ENCODE measurements around the gene CFDP1. TPM values are rescaled to one million over a fixed set of nuclear protein-coding genes. Genes with fewer than 3 reads are reported as not detected.

The CFDP1 gene
- total RNA-seq, 6 donors from 2014 or later = 36.8 to 185 (median 50.6) TPM

DNA sequence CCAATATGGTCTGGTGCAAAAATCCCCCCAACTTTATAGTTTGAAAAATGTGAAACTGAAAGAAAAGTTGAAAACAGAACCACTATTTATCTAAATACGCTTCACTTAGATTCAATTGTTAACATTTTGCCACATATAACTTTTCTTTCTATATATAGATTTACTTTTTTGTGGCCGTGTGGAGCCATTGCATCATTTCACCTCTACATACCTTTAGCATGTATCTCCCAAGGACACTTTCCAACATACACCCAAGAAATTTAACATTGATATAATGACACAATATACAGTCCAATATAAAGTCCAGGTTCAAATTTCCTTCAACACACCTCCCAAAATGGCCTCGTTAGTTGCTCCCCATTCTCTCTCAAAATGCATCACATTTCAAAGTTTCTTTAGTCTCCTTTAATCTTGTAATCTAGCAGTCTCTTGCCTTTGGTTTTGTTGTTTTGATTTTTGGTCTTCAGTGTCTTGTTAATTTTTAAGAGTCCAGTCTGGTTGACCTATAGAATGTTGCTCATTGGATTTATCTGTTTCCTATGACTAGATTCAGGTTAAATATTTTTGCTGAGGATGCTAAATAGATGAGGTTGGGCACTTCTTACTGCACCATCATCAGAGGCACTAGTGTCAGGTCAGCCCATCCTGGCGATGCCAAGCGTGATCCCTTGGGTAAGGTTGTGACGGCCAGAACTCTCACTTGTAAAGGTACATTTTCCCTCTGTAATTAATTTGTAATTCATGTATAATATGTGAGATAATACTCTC is 117.6 kb downstream of the CFDP1 start:
- Histone ChIP-seq H3K36me3 (peaks cover 0 to 10% (median 4%) of the 10 kb centered on the region in 4 donors), H3K27ac (no peak overlapping the region), H3K27me3 (no peaks in the 10 kb centered on the region), H3K4me1 (peaks cover 3 to 15% (median 8%) of the 10 kb centered on the region in 4 donors), H3K4me3 (no peak overlapping the region), H3K9me3 (no peaks in the 10 kb centered on the region)
- no peak for DNase-seq
- TF ChIP-seq, protein P1, sequence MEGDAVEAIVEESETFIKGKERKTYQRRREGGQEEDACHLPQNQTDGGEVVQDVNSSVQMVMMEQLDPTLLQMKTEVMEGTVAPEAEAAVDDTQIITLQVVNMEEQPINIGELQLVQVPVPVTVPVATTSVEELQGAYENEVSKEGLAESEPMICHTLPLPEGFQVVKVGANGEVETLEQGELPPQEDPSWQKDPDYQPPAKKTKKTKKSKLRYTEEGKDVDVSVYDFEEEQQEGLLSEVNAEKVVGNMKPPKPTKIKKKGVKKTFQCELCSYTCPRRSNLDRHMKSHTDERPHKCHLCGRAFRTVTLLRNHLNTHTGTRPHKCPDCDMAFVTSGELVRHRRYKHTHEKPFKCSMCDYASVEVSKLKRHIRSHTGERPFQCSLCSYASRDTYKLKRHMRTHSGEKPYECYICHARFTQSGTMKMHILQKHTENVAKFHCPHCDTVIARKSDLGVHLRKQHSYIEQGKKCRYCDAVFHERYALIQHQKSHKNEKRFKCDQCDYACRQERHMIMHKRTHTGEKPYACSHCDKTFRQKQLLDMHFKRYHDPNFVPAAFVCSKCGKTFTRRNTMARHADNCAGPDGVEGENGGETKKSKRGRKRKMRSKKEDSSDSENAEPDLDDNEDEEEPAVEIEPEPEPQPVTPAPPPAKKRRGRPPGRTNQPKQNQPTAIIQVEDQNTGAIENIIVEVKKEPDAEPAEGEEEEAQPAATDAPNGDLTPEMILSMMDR (IDR thresholded peaks at IDR 0.05) = no peak
- TF ChIP-seq POLR2A (IDR thresholded peaks at IDR 0.05) = no peak
- WGBS, 2 donors = 94 to 96% methylated on average over 6 of the region's 6 CpGs
- ATAC-seq (ENCODE audit: low FRiP score in 2 of 2) = no peak

DNA sequence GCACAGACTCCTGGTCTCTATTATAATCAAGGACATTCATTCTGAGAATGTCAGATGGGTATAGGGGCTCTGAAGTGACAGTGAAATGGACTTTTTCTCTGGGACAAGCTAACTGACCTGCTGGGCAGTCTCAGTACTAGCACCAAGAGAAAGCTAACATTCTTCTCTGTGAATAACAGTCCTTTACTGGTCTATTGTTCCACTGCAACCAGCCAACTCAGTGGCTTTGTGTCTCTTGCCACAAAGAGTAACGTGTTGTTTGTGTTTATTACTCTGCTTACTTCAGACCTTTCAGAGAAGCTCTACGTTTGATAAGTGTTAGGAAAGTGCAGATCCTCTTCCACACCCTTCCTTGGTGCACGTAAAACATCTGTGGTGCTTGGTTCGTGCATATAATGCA is 120.4 kb downstream of the CFDP1 start:
- Histone ChIP-seq H3K9me3 (no peaks in the 10 kb centered on the region), H3K27ac (no peak overlapping the region), H3K36me3 (peaks cover 0 to 10% (median 4%) of the 10 kb centered on the region in 4 donors), H3K4me3 (no peak overlapping the region), H3K27me3 (no peaks in the 10 kb centered on the region), H3K4me1 (peaks cover 0 to 7% (median 3%) of the 10 kb centered on the region in 4 donors)
- WGBS, 2 donors = 81 to 82% methylated on average over 4 of the region's 4 CpGs
- ATAC-seq (ENCODE audit: low FRiP score in 2 of 2) = no peak
- no peak for TF ChIP-seq EP300 (IDR thresholded peaks at IDR 0.05)
- no peak for TF ChIP-seq POLR2AphosphoS5 (IDR thresholded peaks at IDR 0.05)
- TF ChIP-seq POLR2A (IDR thresholded peaks at IDR 0.05) = no peak
- TF ChIP-seq, protein P1 (IDR thresholded peaks at IDR 0.05) = no peak
- no peak for DNase-seq

DNA sequence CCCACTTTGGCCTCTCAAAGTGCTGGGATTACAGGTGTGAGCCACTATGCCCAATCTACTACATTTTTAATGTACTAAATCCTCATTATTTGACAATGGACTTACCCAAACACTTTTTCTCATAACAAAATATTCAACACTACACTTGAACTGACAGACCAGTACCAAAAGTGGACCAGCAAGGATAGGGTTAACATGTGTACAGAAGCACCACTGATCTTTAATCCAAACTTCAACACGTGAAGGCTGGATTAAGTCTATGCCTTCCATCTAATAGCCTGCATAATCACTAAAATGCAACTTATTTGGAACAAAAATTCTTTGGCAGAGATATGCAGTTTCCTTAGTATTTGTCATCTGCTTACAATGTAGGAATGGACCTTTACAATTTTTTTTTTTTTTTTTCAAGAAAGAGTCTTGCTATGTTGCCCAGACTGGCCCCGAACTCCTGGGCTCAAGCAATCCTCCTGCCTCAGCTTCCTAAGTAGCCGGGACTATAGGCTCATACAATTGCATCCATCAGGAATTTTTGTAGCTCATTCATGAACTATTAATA is 121.8 kb downstream of the CFDP1 start:
- Histone ChIP-seq H3K27ac (no peak overlapping the region), H3K36me3 (peaks cover 0 to 10% (median 4%) of the 10 kb centered on the region in 4 donors)
- no peak for ATAC-seq (ENCODE audit: low FRiP score in 2 of 2)

DNA sequence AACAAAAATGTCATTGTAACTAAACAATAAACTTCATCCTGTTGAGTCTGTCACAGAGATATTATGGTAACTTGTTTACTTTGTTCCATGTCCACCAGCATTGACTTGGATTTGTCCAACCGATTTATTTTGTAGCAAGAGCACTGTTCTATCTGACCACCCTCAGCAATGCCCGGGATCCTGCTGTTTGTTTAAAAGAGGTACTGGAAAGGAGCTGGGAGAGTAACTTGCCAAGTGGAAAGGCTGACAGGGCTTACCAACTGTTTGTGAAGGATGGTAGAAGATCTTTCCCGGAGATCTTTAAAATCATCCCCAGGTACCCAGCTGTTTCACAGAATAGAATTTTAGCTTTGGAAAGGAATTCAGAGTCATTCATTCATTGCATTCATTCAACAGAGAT is 122.8 kb downstream of the CFDP1 start:
- no peak for TF ChIP-seq EP300 (IDR thresholded peaks at IDR 0.05)
- no peak for TF ChIP-seq POLR2A (IDR thresholded peaks at IDR 0.05)
- TF ChIP-seq POLR2AphosphoS5 (IDR thresholded peaks at IDR 0.05) = no peak
- TF ChIP-seq, protein P1 (IDR thresholded peaks at IDR 0.05) = no peak
- DNase-seq (no peak), ATAC-seq (ENCODE audit: low FRiP score in 2 of 2) (no peak)
- H3K4me3 ChIP-seq = no peak overlapping the region
- peaks cover 0 to 9% (median 7%) of the 10 kb centered on the region in 4 donors for H3K4me1 ChIP-seq
- peaks cover 0 to 10% (median 4%) of the 10 kb centered on the region in 4 donors for H3K36me3 ChIP-seq
- no peaks in the 10 kb centered on the region for H3K9me3 ChIP-seq
- WGBS, 2 donors = 85 to 87% methylated on average over 3 of the region's 3 CpGs
- no peak overlapping the region for H3K27ac ChIP-seq
- H3K27me3 ChIP-seq = no peaks in the 10 kb centered on the region

More for the DNA sequence above, 121.8 kb downstream of the CFDP1 start:
- Histone ChIP-seq H3K4me3 (no peak overlapping the region), H3K9me3 (no peaks in the 10 kb centered on the region), H3K4me1 (peaks cover 0 to 3% (median 1%) of the 10 kb centered on the region in 4 donors), H3K27me3 (no peaks in the 10 kb centered on the region)
- 61 to 79% methylated on average over 3 of the region's 3 CpGs for WGBS, 2 donors
- no peak for TF ChIP-seq POLR2A (IDR thresholded peaks at IDR 0.05)
- TF ChIP-seq, protein P1 (IDR thresholded peaks at IDR 0.05) = no peak
- TF ChIP-seq POLR2AphosphoS5 (IDR thresholded peaks at IDR 0.05) = no peak
- TF ChIP-seq EP300 (IDR thresholded peaks at IDR 0.05) = no peak
- no peak for DNase-seq

Measured in upper lobe of left lung (tissue), 6 donors.